HepG2 (cell line): ENCODE data around the gene EFCAB8. TPM values are rescaled to one million over a fixed set of nuclear protein-coding genes. Genes with fewer than 3 reads are reported as not detected.

Source experiments
- CCAR2 ChIP-seq: fragments of 200-400 bp; formaldehyde crosslinking; optimal IDR thresholded peaks from 2 replicates; pipeline ENCODE3; 2018; ENCODE audit warnings: low read depth, mild to moderate bottlenecking, low read length, moderate library complexity
- CEBPZ ChIP-seq: IDR thresholded peaks from 2 replicates; pipeline ENCODE4 v1.6.1; 2012; ENCODE audit warnings: low read length, improper control_type of control experiment
- EHMT2 ChIP-seq: fragments of 200-600 bp; sonication (generic); IDR thresholded peaks from 2 replicates; pipeline ENCODE4 v1.7.0; 2017; ENCODE audit warnings: antibody characterized with exemption, low read depth, low read length, borderline replicate concordance
- FOXO4 ChIP-seq: sonication (generic); formaldehyde crosslinking; conservative IDR thresholded peaks from 2 replicates; pipeline ENCODE4 v1.8.1; 2023; ENCODE audit warnings: missing genetic modification reagents
- HDAC1 ChIP-seq: sonication (generic); formaldehyde crosslinking; IDR thresholded peaks from 2 replicates; pipeline ENCODE4 v1.5.1; 2020; ENCODE audit warnings: mild to moderate bottlenecking, missing genetic modification reagents
- HNRNPUL1 ChIP-seq: fragments of 200-400 bp; formaldehyde crosslinking; IDR thresholded peaks from 2 replicates; pipeline ENCODE4 v1.6.1; 2017; ENCODE audit warnings: low read depth, mild to moderate bottlenecking, low read length, moderate library complexity
- RCOR2 ChIP-seq: IDR thresholded peaks from 2 replicates; pipeline ENCODE4 v1.6.1; 2016; ENCODE audit warnings: missing biosample characterization, missing genetic modification reagents
- SETDB1 ChIP-seq: sonication (generic); formaldehyde crosslinking; IDR thresholded peaks from 2 replicates; pipeline ENCODE4 v1.5.1; 2020; ENCODE audit warnings: missing genetic modification reagents, mild to moderate bottlenecking, borderline replicate concordance
- YY1 ChIP-seq: IDR thresholded peaks from 2 replicates; pipeline ENCODE4 v1.6.1; 2011; ENCODE audit warnings: low read length, low read depth, moderate library complexity, mild to moderate bottlenecking; ENCODE audit not compliant: insufficient read depth, insufficient replicate concordance
- ZBED4 ChIP-seq: sonication (generic); formaldehyde crosslinking; IDR thresholded peaks from 2 replicates; pipeline ENCODE4 v1.4.0; 2020; ENCODE audit warnings: missing genetic modification reagents, borderline replicate concordance
- ZBTB34 ChIP-seq: sonication (generic); formaldehyde crosslinking; IDR thresholded peaks from 2 replicates; pipeline ENCODE4 v1.8.0; 2022; ENCODE audit warnings: mild to moderate bottlenecking, missing genetic modification reagents
- ZBTB7A ChIP-seq: sonication (generic); formaldehyde crosslinking; IDR thresholded peaks from 2 replicates; pipeline ENCODE4 v1.8.0; 2022; ENCODE audit warnings: mild to moderate bottlenecking, missing genetic modification reagents
- ZFP41 ChIP-seq: sonication (generic); formaldehyde crosslinking; IDR thresholded peaks from 2 replicates; pipeline ENCODE4 v1.4.0; 2020; ENCODE audit warnings: mild to moderate bottlenecking, missing genetic modification reagents, borderline replicate concordance
- ZNF12 ChIP-seq: sonication (generic); formaldehyde crosslinking; IDR thresholded peaks from 2 replicates; pipeline ENCODE4 v1.5.0; 2020; ENCODE audit warnings: missing genetic modification reagents
- ZNF251 ChIP-seq: sonication (generic); formaldehyde crosslinking; IDR thresholded peaks from 2 replicates; pipeline ENCODE4 v1.9.0; 2021; ENCODE audit warnings: mild to moderate bottlenecking, missing genetic modification reagents
- ZNF274 ChIP-seq: sonication (generic); formaldehyde crosslinking; IDR thresholded peaks from 2 replicates; pipeline ENCODE4 v1.5.1; 2020; ENCODE audit warnings: mild to moderate bottlenecking, missing genetic modification reagents
- ZNF382 ChIP-seq: sonication (generic); formaldehyde crosslinking; IDR thresholded peaks from 2 replicates; pipeline ENCODE4 v1.5.0; 2020; ENCODE audit warnings: missing genetic modification reagents, mild to moderate bottlenecking, borderline replicate concordance
- polyA plus RNA-seq, 8 experiments: library from polyadenylated mRNA; depleted of rRNA in 3 of 8; stranded (reverse) in 7 of 8; unstranded in 1 of 8; fragments of >200 nt; fragmentation: Illumina TruSeq in 4 of 8; extraction: Trizol in 4 of 8; gene quantifications; 2 replicates each; pipeline versions ENCODE4 v1.2.1 to v1.2.3, GENCODE V29; 2011 to 2016; ENCODE audit warnings: low read depth in 4 of 8, missing spikeins in 1 of 8, mixed read lengths in 1 of 8; ENCODE audit not compliant: insufficient read depth in 1 of 8
- total RNA-seq, 5 experiments: library from RNA; depleted of rRNA; stranded (reverse); fragments of >200 nt; fragmentation: Illumina TruSeq; extraction: Trizol; gene quantifications; 2 replicates each; pipeline ENCODE4 v1.2.3, GENCODE V29; 2016; ENCODE audit warnings: low read depth in 1 of 5

The EFCAB8 gene
- total and polyA plus RNA-seq, 2 of the 13 experiments (the other 11 are each of a cell fraction or from before 2014, with no cell fraction given), result 0.15 to 0.22 TPM

GRCh38 chr20:33007376-33008335, 148.9 kb downstream of the EFCAB8 start, which contains the start of gene BPIFB2 (continued):
- no peak; the same call in 1 of the 2 replicates for TF ChIP-seq ZNF274 (CRISPR knock-in tag)
- TF ChIP-seq CEBPZ, result no peak
- no peak; the same call in 1 of the 2 replicates for TF ChIP-seq EHMT2
- no peak for TF ChIP-seq HNRNPUL1
- peak; percentile 100 for TF ChIP-seq ZBTB34
- TF ChIP-seq SETDB1 (CRISPR knock-in tag), result 0 out of 2 replicates have a peak, but pooled peaks have one; percentile 79
- TF ChIP-seq ZNF382 (CRISPR knock-in tag), result no peak
- TF ChIP-seq CCAR2, result no peak
- TF ChIP-seq ZNF12, result no peak; the same call in 1 of the 2 replicates
- TF ChIP-seq ZBTB7A (CRISPR knock-in tag), result peak; percentile 73
- peak; percentile 98; the same call in 1 of the 2 replicates for TF ChIP-seq ZFP41
- TF ChIP-seq RCOR2 (CRISPR knock-in tag), result peak; percentile 84
- TF ChIP-seq YY1, result peak; percentile 84
- peak; percentile 70 for TF ChIP-seq HDAC1 (CRISPR knock-in tag)
- TF ChIP-seq FOXO4 (CRISPR knock-in tag), result no peak
- TF ChIP-seq ZNF251 (CRISPR knock-in tag), result peak; percentile 91
- peak; percentile 80 for TF ChIP-seq ZBED4
